ENCODE data around the gene CYP51A1.
"Not testable (repeated sequence)": the region's sequence is repeated elsewhere in the genome, so short reads cannot be mapped to it uniquely, and the experiment has no call there.

Gene CYP51A1

GRCh38 chr7:92131764-92132330 is 2.4 kb downstream of the CYP51A1 start:
- no peak for DNase-seq (ENCODE audit: low read depth, low spot score)

GRCh38 chr7:92131093-92131492 is 3.2 kb downstream of the CYP51A1 start:
- DNase-seq (ENCODE audit: low read depth, low spot score), result no peak

DNA sequence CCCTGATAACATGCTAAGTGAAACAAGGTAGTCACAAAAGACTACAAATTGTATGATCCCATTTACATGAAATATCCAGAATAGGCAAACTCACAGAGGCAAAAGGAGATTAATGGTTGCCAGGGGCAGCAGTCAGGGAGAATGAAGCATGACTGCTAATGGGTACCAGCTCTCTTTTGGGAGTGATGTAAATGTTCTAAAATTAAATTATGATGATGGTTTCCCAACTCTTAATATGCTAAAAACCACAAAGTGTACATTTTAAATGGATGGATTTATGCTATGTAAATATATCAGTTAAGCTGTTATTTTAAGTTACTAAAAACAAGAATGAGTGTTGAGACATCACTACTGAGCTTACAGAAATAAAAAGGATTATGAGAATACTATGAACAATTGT is 12.6 kb downstream of the CYP51A1 start:
- DNase-seq (ENCODE audit: low read depth, low spot score), result no peak

GRCh38 chr7:92119213-92119759 is 15.0 kb downstream of the CYP51A1 start:
- no peak for DNase-seq (ENCODE audit: low read depth, low spot score)

- DNase-seq (ENCODE audit: low read depth, low spot score), result no peak
Measured at GRCh38 chr7:92116949-92117348, 17.3 kb downstream of the CYP51A1 start.

GRCh38 chr7:92115821-92116220 is 18.5 kb downstream of the CYP51A1 start:
- no peak for DNase-seq (ENCODE audit: low read depth, low spot score)

GRCh38 chr7:92110857-92111256 is 23.4 kb downstream of the CYP51A1 start:
- DNase-seq (ENCODE audit: low read depth, low spot score), result no peak

- no peak for DNase-seq (ENCODE audit: low read depth, low spot score)
Measured at GRCh38 chr7:92108821-92109220, 25.5 kb downstream of the CYP51A1 start.

- DNase-seq (ENCODE audit: low read depth, low spot score), result not testable (repeated sequence)
Measured at GRCh38 chr7:92102862-92103261, 31.4 kb downstream of the CYP51A1 start.

- DNase-seq (ENCODE audit: low read depth, low spot score), result no peak
Measured at GRCh38 chr7:92100534-92100933, 33.7 kb downstream of the CYP51A1 start.

DNA sequence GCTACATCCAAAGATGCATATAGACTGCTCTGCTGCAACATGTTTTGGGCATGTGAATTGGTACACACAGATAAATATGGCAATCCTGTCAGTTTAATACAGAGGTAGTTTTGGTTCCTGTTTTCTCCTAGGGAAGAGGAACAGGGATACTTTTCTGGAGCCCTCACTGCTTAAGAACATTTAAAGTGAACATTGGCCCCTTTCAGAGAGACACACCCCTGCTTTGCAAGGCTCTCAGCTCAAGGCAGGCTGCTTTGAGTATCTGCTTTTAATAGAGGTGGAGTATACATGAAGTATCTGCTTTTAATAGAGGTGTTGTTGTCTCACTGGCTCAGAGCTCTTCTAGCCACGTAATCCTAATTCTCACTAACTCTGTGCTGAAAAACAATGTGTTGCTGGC is 38.9 kb downstream of the CYP51A1 start:
- no peak for DNase-seq (ENCODE audit: low read depth, low spot score)

DNA sequence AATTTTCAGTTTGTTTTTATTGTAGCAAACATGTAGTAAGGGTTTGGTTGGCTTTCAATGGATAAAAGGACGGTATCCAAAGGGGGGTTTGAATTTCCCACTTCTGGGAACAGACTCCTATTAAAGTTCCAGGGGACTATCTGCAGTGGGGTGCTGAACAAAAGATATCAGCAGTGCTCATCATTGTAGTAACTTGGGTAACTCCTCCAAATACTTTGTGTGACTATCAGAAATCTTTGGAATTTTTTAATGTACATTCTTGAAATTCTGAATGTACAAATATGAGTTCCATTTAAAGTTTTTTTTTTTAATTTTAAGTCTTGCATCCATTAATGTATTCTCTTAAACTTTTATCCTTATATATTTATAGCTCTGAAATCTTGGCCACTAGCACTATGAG is 42.1 kb downstream of the CYP51A1 start:
- no peak for DNase-seq (ENCODE audit: low read depth, low spot score)

- no peak for DNase-seq (ENCODE audit: low read depth, low spot score)
Measured at GRCh38 chr7:92088266-92088665, 46.0 kb downstream of the CYP51A1 start.

- not testable (repeated sequence) for DNase-seq (ENCODE audit: low read depth, low spot score)
Measured at GRCh38 chr7:92083922-92084321, 50.4 kb downstream of the CYP51A1 start.

DNA sequence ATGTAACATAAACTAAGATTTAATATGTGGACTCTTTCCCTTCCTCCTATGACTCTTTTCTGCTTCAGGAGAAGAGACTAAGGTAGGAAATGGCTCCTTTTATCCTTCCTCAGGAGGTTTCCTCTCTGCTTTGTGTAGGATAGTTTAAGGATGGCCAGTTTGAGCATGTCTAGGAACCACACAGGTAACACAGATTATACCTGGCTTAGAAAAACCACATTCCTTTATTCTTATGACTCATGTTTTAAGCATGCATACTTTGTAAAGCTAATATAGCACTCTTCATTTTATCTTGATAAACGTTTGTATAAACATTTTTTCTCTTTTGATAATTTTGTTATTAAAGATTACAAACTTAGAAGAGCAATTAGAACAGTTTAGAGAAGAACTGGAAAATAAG is 57.8 kb downstream of the CYP51A1 start:
- no peak for DNase-seq (ENCODE audit: low read depth, low spot score)

DNA sequence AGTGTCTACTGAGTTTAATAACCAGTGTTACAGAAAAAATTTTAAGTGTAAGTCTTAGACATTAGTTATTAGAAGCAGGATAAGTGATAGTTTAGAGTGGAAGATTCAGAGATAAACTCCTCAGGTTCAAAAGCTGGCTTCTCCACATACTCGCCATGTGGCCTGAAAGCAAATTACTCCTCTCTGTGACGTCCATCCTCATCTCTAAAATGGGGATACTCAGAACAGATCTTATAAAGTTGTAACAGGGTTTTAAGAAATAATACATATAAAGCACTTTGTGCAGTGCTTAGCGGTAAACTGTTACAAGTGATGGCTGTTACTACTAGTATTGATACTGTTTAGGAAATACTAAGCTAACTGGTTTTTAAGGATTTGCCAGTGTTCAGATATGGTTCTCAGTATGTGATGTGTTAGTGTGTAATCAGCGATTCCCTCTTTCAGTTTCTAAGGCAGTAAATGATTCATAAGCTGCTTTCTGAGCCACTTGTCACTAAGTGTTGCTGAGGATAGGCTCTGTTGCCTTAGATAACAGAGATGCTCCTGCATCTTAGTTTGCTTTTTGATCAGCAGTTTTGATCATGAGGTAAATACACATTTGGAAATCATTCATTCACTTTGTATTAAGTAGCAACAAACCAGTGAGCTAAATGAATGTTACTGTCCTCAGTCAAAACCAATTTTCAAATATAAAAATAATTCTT is 58.7 kb downstream of the CYP51A1 start:
- no peak for DNase-seq (ENCODE audit: low read depth, low spot score)

GRCh38 chr7:92072708-92073107 is 61.6 kb downstream of the CYP51A1 start:
- DNase-seq (ENCODE audit: low read depth, low spot score), result no peak

DNA sequence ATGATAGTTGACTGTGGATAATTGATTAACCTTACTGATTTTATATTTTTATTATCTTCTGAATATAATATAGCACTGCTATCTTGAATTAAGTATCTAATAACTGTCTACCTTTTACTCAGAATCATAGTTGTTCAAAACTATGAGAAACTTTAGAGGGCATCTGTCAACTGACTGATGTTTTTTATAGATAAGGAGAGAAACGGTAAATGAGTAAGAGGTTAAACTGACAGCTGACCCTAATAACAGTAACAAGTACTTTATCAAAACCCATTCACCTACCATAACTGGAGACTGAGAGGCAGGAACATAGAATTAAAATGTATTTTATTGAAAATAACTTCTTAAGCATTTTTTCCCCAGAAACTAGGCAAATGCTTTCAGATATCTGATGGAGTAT is 62.2 kb downstream of the CYP51A1 start:
- no peak for DNase-seq (ENCODE audit: low read depth, low spot score)

DNA sequence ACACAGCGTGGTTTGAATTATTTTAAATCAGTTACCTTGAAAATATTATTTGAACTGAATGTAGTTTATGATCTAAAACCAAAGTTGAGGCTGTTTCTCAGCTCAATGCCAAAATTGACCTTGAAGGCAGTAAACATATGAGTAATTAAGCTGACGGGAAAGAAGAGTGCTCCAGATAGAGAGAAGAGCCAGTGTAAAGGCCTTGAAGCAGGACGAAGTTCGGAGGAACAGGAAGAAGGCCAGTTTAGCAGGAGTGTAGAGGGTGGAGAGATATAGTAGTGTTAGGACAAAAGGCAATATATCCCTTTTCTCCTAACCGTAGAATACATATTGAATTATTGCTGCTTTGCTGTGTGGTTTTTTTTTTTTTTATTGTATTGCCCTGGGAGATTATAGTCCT is 63.2 kb downstream of the CYP51A1 start:
- no peak for DNase-seq (ENCODE audit: low read depth, low spot score)

- no peak for DNase-seq (ENCODE audit: low read depth, low spot score)
Measured at GRCh38 chr7:92064438-92065029, 69.7 kb downstream of the CYP51A1 start.

Data from activated naive CD8-positive, alpha-beta T cell treated with anti-CD3 and anti-CD28 coated beads, Interleukin-2, amount 50 U/mL, for 16 hours (primary cell).